Measurements from ENCODE around the gene NOTCH3.

The NOTCH3 gene

GRCh38 chr19:15110418-15110815 lies 90.4 kb downstream of the NOTCH3 start:
- Mint-ChIP-seq H3K27ac (no peak overlapping the region), H3K4me1 (ENCODE audit: low read depth) (peaks cover 8% of the 10 kb centered on the region), H3K9me3 (no peaks in the 10 kb centered on the region), H3K4me3 (no peak overlapping the region), H3K27me3 (ENCODE audit: low read depth) (peaks cover 16% of the 10 kb centered on the region), H3K36me3 (ENCODE audit: low read depth) (peaks cover 3% of the 10 kb centered on the region)
- no peak for DNase-seq (ENCODE audit: low spot score)

- H3K27ac Mint-ChIP-seq, result no peak overlapping the region
- H3K36me3 Mint-ChIP-seq (ENCODE audit: low read depth), result peaks cover 3% of the 10 kb centered on the region
- peaks cover 4% of the 10 kb centered on the region for H3K9me3 Mint-ChIP-seq
- peaks cover 18% of the 10 kb centered on the region for H3K27me3 Mint-ChIP-seq (ENCODE audit: low read depth)
- DNase-seq (ENCODE audit: low spot score), result no peak
- no peak overlapping the region for H3K4me3 Mint-ChIP-seq
- peaks cover 8% of the 10 kb centered on the region for H3K4me1 Mint-ChIP-seq (ENCODE audit: low read depth)
Measured at GRCh38 chr19:15109768-15110417, 90.9 kb downstream of the NOTCH3 start.

Data from T-helper 2 cell treated with Interferon-gamma antibody and Interleukin-4, amounts not matched to agents 5 μg/mL and 100 μg/mL, for 36 hours (primary cell).